A549 treated with RU486 at 1 μM for 4 hours (cell line): ENCODE data around the gene NUDT11. TPM values are rescaled to one million over a fixed set of nuclear protein-coding genes. Genes with fewer than 3 reads are reported as not detected.

Experiments used
- total RNA-seq: library from RNA; stranded (reverse); fragments of 200-300 nt; extraction: Qiagen RNA extraction; gene quantifications from 5 replicates; pipeline ENCODE4 v1.2.3, GENCODE V29; 2022; ENCODE audit warnings: low read depth

The NUDT11 gene
- total RNA-seq = 1.8 to 3.3 TPM (median 3.2 TPM) in 5 replicates

DNA sequence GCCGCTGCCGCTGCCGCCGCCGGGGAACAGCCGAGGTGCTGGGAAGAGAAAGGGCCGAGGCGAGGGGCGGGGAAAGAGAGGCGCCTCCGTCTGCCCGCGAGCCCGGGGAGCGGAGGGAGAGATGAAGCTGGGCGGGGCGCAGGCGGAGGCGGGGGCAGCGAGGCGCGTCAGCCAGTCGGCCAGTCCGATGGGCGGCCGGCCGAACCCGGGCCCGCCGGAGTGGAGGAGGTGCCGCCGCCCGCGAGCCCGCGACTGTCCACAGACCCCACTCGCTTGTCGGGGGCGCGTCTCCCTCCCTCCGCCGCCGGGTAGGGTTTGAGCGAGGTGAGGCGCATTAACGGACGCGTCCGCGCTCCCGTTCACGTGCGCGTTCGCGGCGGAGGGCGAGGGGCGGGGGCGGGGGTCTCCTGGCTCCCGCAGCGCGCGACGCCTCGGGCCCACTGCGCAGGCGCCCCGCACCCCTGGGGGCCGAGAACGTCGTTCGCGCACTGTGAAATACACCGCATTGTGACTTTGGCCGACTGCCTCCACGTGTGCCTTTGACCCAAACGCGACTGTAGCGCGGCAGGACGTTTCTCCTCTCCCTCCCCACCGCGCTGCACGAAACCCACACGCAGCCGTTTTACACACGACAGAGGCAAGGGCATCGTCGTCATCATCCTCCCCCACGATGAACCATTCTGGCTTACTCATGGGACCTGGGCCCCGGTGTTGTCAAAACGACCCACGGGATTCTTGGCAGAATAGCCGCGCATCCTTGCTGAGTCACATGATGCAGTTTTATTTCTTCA is at the start of gene NUDT11:
Gene NUDT11 (minus strand): TSS at position 92 of the 791 bp plus-strand sequence. CDS start 148 bp downstream, outside the sequence.

Other genes with a start within 250 kb of the NUDT11 start
- 0.31 to 0.62 TPM (median 0.40 TPM) in 5 replicates for gene NUDT10, start 163.8 kb downstream of the NUDT11 start, total RNA-seq
- 0.09 to 0.21 TPM (median 0.13 TPM) in 3 of 5 replicates, not detected in the others for gene CENPVL3, start 122.3 kb upstream of the NUDT11 start, total RNA-seq
- gene CENPVL2, start 186.2 kb upstream of the NUDT11 start, total RNA-seq = not detected in 5 replicates
- not detected in 5 replicates for gene CENPVL1, start 213.9 kb upstream of the NUDT11 start, total RNA-seq
- 6.5 to 10.1 TPM (median 8.4 TPM) in 5 replicates for gene GSPT2, start 246.8 kb upstream of the NUDT11 start, total RNA-seq